ENCODE data around the gene NID2. TPM values are rescaled to one million over a fixed set of nuclear protein-coding genes. Genes with fewer than 3 reads are reported as not detected.

Gene NID2
- total RNA-seq, 1 donor from 2014 or later, result 42.5 TPM

DNA sequence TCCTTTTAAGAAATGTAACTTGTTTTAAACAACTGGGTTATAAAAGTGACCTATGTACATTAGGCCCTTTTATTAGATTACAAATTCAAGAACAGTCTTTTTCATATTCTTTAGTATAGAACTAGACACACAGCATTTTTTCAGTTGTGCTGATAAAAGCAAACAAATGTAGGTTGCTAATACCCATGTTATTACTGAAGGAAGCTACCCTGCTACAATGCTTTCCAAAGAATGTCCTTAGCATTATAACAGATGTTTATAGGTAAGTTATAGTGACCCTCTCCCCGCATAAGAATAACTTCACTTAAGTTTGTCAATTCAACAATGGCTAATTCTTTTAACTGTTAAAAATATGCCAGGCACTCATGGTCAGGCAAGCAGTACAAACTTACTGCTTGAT, 61.6 kb downstream of the NID2 start:
- Mint-ChIP-seq H3K4me3 (no peak overlapping the region), H3K9me3 (no peaks in the 10 kb centered on the region), H3K36me3 (ENCODE audit: low read depth) (peaks cover 36% of the 10 kb centered on the region), H3K27me3 (ENCODE audit: low read depth) (no peaks in the 10 kb centered on the region), H3K27ac (ENCODE audit: unreplicated experiment) (no peak overlapping the region), H3K4me1 (peaks cover 20% of the 10 kb centered on the region)
- no peak for DNase-seq (ENCODE audit: low read depth, low spot score)
- TF ChIP-seq, protein P1, sequence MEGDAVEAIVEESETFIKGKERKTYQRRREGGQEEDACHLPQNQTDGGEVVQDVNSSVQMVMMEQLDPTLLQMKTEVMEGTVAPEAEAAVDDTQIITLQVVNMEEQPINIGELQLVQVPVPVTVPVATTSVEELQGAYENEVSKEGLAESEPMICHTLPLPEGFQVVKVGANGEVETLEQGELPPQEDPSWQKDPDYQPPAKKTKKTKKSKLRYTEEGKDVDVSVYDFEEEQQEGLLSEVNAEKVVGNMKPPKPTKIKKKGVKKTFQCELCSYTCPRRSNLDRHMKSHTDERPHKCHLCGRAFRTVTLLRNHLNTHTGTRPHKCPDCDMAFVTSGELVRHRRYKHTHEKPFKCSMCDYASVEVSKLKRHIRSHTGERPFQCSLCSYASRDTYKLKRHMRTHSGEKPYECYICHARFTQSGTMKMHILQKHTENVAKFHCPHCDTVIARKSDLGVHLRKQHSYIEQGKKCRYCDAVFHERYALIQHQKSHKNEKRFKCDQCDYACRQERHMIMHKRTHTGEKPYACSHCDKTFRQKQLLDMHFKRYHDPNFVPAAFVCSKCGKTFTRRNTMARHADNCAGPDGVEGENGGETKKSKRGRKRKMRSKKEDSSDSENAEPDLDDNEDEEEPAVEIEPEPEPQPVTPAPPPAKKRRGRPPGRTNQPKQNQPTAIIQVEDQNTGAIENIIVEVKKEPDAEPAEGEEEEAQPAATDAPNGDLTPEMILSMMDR (conservative IDR thresholded peaks at IDR 0.05), result no peak

DNA sequence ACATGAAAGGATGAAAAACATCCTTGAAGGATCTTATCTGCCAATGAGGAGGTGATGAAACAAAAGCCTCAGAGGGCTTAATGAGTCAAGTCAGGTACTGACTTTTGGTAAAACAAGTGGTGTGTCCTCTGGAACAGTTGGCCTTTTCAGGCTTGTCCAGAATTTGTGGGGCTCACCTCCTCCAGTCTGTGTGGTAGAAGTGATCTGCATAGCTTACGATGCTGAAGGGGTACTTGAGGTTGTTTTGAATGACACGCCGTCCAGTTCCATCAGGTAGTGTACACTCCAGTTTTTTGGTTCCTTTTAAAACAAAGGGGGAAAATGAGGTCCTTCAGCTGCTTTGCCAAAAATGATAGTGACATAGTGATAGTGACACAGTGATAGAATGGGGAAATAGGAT, 62.5 kb downstream of the NID2 start:
- H3K27ac Mint-ChIP-seq (ENCODE audit: unreplicated experiment), result no peak overlapping the region
- no peak for DNase-seq (ENCODE audit: low read depth, low spot score)
- TF ChIP-seq, protein P1 (conservative IDR thresholded peaks at IDR 0.05), result no peak
- H3K36me3 Mint-ChIP-seq (ENCODE audit: low read depth), result peaks cover 31% of the 10 kb centered on the region
- H3K4me1 Mint-ChIP-seq, result peaks cover 19% of the 10 kb centered on the region
- no peaks in the 10 kb centered on the region for H3K27me3 Mint-ChIP-seq (ENCODE audit: low read depth)
- H3K4me3 Mint-ChIP-seq, result no peak overlapping the region
- H3K9me3 Mint-ChIP-seq, result no peaks in the 10 kb centered on the region

DNA sequence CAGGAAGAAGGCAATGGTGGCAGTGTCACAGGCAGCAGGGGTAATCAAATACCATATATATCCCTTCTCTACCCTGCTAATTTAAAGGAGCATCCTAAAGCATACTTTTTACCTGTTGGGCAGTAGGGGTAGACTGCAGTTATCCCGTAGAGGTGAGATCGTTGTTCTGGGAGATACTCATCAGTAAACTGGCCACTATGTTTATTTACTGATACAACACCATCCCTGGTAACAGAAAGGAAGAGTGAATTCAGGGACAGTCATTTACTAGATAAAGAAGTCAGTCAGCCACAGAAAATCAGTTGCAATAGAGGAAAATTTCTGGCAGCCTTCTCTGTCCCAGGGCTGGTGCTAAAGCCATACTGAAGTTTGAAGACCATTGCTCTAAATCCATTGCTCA, 63.2 kb downstream of the NID2 start:
- H3K27ac Mint-ChIP-seq (ENCODE audit: unreplicated experiment), result no peak overlapping the region
- H3K36me3 Mint-ChIP-seq (ENCODE audit: low read depth), result peaks cover 25% of the 10 kb centered on the region
- DNase-seq (ENCODE audit: low read depth, low spot score), result no peak
- no peaks in the 10 kb centered on the region for H3K27me3 Mint-ChIP-seq (ENCODE audit: low read depth)
- TF ChIP-seq, protein P1 (conservative IDR thresholded peaks at IDR 0.05), result no peak
- H3K4me3 Mint-ChIP-seq, result no peak overlapping the region
- H3K9me3 Mint-ChIP-seq, result no peaks in the 10 kb centered on the region
- peaks cover 19% of the 10 kb centered on the region for H3K4me1 Mint-ChIP-seq

DNA sequence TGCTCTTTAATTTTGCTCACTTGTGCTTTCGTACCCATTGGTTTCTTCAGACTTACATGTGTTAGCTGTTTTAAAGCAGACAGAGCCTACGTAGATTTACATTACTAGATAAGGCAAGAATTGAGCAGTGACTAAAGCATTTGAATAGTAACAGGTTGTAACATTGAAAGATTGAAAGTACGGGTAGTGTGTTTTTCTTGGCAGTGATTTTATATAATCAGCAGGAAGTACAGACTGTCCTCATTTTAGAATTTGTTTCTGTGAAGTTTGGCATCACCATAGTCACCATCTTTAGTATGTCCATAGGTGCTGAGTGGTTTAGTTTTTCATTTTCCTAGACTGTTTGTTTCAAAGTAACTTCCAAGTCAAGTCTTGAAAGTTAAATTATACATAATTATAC, 65.5 kb downstream of the NID2 start:
- Mint-ChIP-seq H3K4me3 (no peak overlapping the region), H3K4me1 (peaks cover 24% of the 10 kb centered on the region), H3K9me3 (no peaks in the 10 kb centered on the region), H3K27ac (ENCODE audit: unreplicated experiment) (peak overlapping the region; percentile 69), H3K27me3 (ENCODE audit: low read depth) (no peaks in the 10 kb centered on the region), H3K36me3 (ENCODE audit: low read depth) (peaks cover 24% of the 10 kb centered on the region)
- TF ChIP-seq, protein P1 (conservative IDR thresholded peaks at IDR 0.05), result no peak
- no peak for DNase-seq (ENCODE audit: low read depth, low spot score)

DNA sequence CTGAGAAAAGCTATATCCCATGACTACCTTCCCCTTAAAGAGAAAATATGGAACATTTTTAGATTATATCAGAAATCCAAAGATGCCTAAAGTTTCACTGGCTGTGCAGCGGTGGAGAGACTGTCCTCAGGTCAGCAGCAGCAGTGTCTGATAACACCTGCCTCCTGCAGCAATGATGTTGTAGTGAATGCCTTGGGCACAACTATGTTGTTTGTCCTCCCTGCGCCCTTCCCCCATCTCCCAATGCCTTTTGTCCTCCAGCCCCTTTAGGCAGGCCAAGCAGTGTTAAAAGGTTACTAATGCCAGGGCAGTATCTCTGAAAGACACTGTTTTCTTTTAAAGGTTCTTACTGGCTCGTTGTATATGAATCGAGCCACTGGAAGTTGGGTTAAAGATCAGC, 66.3 kb downstream of the NID2 start:
- peak overlapping the region; percentile 70 for H3K4me3 Mint-ChIP-seq
- H3K27me3 Mint-ChIP-seq (ENCODE audit: low read depth), result no peaks in the 10 kb centered on the region
- H3K4me1 Mint-ChIP-seq, result peaks cover 24% of the 10 kb centered on the region
- no peaks in the 10 kb centered on the region for H3K9me3 Mint-ChIP-seq
- TF ChIP-seq, protein P1 (conservative IDR thresholded peaks at IDR 0.05), result no peak
- peak overlapping the region; percentile 69 for H3K27ac Mint-ChIP-seq (ENCODE audit: unreplicated experiment)
- DNase-seq (ENCODE audit: low read depth, low spot score), result no peak
- H3K36me3 Mint-ChIP-seq (ENCODE audit: low read depth), result peaks cover 21% of the 10 kb centered on the region

DNA sequence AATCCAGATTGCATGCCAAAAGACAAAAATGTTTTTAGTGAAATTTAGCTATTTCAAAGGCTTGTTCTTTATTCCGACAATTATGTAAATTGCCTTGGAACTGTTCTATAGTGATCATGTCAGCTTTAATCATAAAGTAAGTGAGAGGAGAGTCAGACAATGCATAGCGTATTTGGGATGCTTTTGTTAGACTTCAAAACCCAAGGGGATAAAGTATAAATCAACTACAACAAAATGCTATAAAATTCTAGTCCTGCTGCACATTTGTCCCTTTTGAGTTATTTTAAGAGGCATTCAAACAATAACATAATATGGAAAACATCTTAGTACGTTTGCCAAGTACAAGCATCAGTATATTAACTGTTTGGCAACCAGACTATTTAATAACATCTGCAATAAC, 68.2 kb downstream of the NID2 start:
- Mint-ChIP-seq H3K9me3 (no peaks in the 10 kb centered on the region), H3K4me1 (peaks cover 29% of the 10 kb centered on the region), H3K27ac (ENCODE audit: unreplicated experiment) (no peak overlapping the region), H3K36me3 (ENCODE audit: low read depth) (peaks cover 17% of the 10 kb centered on the region), H3K4me3 (no peak overlapping the region), H3K27me3 (ENCODE audit: low read depth) (no peaks in the 10 kb centered on the region)
- DNase-seq (ENCODE audit: low read depth, low spot score), result no peak
- TF ChIP-seq, protein P1 (conservative IDR thresholded peaks at IDR 0.05), result no peak
